Measurements from ENCODE around the gene IFFO2.
"Not testable (repeated sequence)": the region's sequence is repeated elsewhere in the genome, so short reads cannot be mapped to it uniquely, and the experiment has no call there.

Gene IFFO2

DNA sequence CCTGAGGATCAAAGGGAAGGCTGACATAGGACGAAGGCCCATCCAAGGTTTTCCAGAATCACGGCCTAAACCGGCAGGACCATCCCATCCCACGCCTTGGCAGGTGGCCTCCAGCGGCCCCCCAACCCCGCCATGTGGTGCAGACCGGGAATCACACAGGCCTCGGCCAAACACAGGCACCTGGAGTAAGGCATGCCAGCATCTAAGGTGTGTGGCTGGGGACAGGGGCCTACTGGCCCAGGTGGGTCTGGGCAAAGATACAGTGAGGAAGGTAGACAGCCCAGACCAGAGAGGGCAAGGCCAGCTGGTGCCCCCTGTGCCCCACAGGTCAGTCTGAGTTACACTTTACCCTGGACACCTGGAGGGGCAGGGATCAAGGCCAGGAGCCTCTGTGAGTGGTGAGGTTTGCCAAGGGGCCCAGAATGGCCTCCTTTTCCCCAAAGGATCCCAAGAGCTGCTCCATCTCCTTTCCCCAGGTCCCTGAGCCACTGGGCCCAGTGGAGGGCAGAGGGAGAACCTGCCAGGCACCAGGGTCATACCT is 84.3 kb downstream of the IFFO2 start:
- H3K9ac ChIP-seq (ENCODE audit: low read depth, low read length): no peak overlapping the region; the same call in 1 of the 2 replicates
- H3K9me3 ChIP-seq (ENCODE audit: insufficient read depth, low read depth, low read length): no peaks in the 10 kb centered on the region
- H3K4me3 ChIP-seq (ENCODE audit: low read length): no peak overlapping the region
- no peaks in the 10 kb centered on the region for H3K27me3 ChIP-seq (ENCODE audit: insufficient read depth, low read length)
- H3K4me1 ChIP-seq (ENCODE audit: insufficient read depth, low read length): no peaks in the 10 kb centered on the region
- H3K36me3 ChIP-seq (ENCODE audit: insufficient read depth, low read depth, low read length): 0 out of 2 replicates have a peak, but pooled peaks cover 16% of the 10 kb centered on the region
- no peak overlapping the region for H3K27ac ChIP-seq (ENCODE audit: low read length)

DNA sequence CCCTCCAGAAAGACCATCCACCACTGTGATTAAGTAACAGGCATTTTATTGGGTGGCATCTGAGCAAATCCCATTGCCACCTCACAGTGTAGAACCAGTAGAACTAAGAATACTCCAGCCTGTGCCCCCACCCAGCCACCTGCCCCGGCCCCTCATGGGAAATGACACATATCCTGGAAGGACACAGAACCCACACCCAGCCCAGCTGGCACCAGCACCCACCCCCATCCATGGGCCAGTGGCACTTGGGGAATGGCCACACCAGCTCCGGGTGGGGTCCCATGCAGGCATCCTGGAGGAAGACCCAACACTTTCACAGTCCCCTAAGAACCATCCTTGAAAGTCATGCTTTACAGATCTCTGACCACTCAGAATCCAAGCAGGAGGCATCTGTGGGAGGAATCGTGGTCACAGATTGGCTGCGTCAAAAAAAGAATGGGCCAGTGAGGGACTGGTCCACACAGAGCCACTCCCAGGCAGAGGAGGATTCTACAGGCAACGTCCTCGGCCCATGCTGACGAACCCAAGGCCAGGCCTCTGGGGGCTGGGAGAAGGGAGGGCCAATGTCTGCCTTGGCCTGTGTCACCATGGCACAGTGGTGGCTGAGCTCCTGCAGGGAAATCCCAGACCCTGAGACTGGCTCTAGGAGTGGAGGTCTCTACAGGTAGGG is 84.9 kb downstream of the IFFO2 start:
- H3K27ac ChIP-seq (ENCODE audit: low read length): no peak overlapping the region
- no peaks in the 10 kb centered on the region for H3K27me3 ChIP-seq (ENCODE audit: insufficient read depth, low read length)
- 0 out of 2 replicates have a peak, but pooled peaks cover 12% of the 10 kb centered on the region for H3K36me3 ChIP-seq (ENCODE audit: insufficient read depth, low read depth, low read length)
- no peaks in the 10 kb centered on the region for H3K9me3 ChIP-seq (ENCODE audit: insufficient read depth, low read depth, low read length)
- no peaks in the 10 kb centered on the region for H3K4me1 ChIP-seq (ENCODE audit: insufficient read depth, low read length)
- H3K4me3 ChIP-seq (ENCODE audit: low read length): no peak overlapping the region
- H3K9ac ChIP-seq (ENCODE audit: low read depth, low read length): no peak overlapping the region; the same call in 1 of the 2 replicates

DNA sequence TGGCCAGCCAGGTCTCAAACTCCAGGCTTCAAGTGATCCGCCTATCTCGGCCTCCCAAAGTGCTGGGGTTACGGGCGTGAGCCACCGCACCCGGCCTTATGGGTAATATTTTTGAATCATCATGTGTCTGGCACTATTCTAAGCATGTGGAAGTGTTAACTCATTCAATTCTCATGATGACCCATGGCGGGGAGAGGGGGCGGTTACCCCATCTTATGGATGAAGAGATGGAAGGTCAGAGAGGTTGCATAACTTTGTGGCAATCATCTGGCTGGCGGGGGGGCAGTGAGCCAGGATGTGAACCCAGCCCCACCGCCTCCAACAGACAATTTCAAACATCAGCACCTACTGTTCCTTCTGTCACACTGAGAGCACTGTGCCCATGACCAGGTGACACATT is 85.5 kb downstream of the IFFO2 start:
- Histone ChIP-seq H3K9ac (ENCODE audit: low read depth, low read length) (no peak overlapping the region), H3K27me3 (ENCODE audit: insufficient read depth, low read length) (no peaks in the 10 kb centered on the region), H3K4me3 (ENCODE audit: low read length) (no peak overlapping the region), H3K27ac (ENCODE audit: low read length) (no peak overlapping the region), H3K36me3 (ENCODE audit: insufficient read depth, low read depth, low read length) (0 out of 2 replicates have a peak, but pooled peaks cover 11% of the 10 kb centered on the region), H3K9me3 (ENCODE audit: insufficient read depth, low read depth, low read length) (no peaks in the 10 kb centered on the region), H3K4me1 (ENCODE audit: insufficient read depth, low read length) (no peaks in the 10 kb centered on the region)

DNA sequence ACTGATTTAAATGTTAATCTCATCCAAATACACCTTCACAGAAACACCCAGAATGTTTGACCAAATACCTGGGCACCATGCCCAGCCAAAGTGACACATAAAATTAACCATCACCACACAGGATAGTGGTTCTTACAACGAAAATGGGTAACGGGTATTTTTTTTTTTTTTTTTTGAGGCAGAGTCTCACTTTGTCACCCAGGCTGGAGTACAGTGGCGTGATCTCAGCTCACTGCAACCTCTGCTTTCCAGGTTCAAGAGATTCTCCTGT is 85.9 kb downstream of the IFFO2 start:
- not testable (repeated sequence) for H3K27ac ChIP-seq (ENCODE audit: low read length); H3K9me3 ChIP-seq (ENCODE audit: insufficient read depth, low read depth, low read length); H3K4me3 ChIP-seq (ENCODE audit: low read length); H3K27me3 ChIP-seq (ENCODE audit: insufficient read depth, low read length); H3K9ac ChIP-seq (ENCODE audit: low read depth, low read length); H3K4me1 ChIP-seq (ENCODE audit: insufficient read depth, low read length)
- H3K36me3 ChIP-seq (ENCODE audit: insufficient read depth, low read depth, low read length): 0 out of 2 replicates have a peak, but pooled peaks cover 11% of the 10 kb centered on the region

DNA sequence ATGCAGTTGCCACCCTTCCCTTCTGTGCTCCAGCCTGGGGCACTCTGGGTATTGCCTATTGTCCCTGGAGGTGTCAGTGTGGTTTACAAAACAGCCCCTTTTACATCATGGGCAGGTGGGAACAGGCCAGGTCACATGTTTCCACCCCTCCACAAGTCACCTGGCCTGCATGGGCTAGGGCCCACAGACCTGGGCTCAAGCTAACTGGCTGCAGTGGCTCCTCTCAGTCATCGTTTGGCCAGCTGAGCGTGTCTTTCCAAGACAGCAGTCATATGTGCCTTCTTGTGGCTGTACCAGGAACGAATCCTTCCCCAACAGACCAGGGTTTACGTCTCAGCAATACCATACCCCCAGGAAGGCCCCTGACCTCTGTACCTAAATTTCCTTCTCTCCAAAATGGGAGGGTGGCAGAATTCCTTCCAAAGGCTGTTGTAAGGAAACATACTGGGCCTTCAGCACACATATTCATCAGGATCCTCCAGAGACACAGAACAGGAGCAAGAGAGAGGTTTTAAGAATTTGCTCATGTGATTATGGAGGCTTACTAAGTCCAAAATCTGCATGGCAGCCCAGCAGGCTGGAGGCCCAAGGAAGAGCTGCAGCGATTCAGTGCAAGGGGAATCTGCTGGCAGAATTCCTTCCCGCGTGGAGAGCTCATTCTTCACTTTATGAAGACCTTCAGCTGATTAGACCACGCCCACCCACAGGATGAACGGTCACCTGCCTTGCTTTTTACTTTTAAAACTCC is 86.5 kb downstream of the IFFO2 start:
- Histone ChIP-seq H3K27ac (ENCODE audit: low read length) (no peak overlapping the region), H3K27me3 (ENCODE audit: insufficient read depth, low read length) (no peaks in the 10 kb centered on the region), H3K9ac (ENCODE audit: low read depth, low read length) (no peak overlapping the region), H3K4me3 (ENCODE audit: low read length) (no peak overlapping the region), H3K9me3 (ENCODE audit: insufficient read depth, low read depth, low read length) (no peaks in the 10 kb centered on the region), H3K4me1 (ENCODE audit: insufficient read depth, low read length) (no peaks in the 10 kb centered on the region), H3K36me3 (ENCODE audit: insufficient read depth, low read depth, low read length) (0 out of 2 replicates have a peak, but pooled peaks cover 11% of the 10 kb centered on the region)

DNA sequence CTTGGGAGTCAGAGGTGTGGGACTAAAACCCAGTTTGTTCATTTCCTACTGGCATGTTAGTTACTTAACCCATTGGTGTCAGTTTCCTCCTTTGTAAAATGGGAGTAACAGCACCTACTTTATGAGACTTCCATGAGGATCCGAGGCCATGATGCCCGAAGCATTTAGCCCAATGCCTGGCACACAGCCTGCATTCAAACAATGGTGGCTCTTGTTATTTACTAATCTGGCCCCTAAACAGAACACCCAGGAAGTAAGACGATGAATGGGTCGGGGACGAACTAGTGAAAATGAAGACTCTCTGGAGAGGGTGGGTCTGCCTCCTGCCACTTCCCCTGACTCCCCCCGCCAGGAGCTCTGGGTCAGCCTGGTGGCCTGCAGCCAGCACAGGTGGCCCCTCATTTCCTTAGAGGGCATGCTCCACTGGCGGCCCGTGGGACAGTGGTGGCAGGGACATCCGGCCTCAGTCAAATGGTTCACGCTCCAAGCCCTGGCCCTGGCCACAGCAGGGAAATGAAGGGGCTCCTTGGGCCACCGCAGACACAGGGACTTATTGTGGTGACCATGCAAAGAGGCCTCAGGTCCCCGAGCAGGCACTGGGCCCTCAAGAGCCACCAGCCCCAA is 87.6 kb downstream of the IFFO2 start:
- Histone ChIP-seq H3K4me1 (ENCODE audit: insufficient read depth, low read length) (no peaks in the 10 kb centered on the region), H3K9ac (ENCODE audit: low read depth, low read length) (no peak overlapping the region), H3K27me3 (ENCODE audit: insufficient read depth, low read length) (no peaks in the 10 kb centered on the region), H3K36me3 (ENCODE audit: insufficient read depth, low read depth, low read length) (0 out of 2 replicates have a peak, but pooled peaks cover 4% of the 10 kb centered on the region), H3K4me3 (ENCODE audit: low read length) (no peak overlapping the region), H3K9me3 (ENCODE audit: insufficient read depth, low read depth, low read length) (no peaks in the 10 kb centered on the region), H3K27ac (ENCODE audit: low read length) (no peak overlapping the region)

DNA sequence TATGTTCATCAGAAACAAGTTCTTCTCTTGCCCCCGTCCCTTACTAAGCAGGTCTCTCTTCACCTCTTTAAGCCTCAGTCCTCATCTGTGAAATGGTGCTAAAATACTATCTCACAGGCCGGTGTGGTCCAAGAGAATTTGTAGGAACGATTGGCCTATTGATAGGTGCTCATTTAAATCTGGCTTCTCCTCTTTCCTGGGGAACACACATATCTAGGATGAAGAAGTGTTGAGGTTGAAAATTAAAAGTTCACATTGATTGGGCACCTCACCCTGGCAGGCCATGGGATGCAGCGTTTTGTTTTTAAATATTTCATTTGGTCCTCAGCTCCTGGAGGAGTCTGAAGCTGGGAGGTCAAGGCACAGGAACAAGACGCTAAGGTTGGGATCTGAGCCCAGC is 88.1 kb downstream of the IFFO2 start:
- Histone ChIP-seq H3K27ac (ENCODE audit: low read length) (no peak overlapping the region), H3K9me3 (ENCODE audit: insufficient read depth, low read depth, low read length) (no peaks in the 10 kb centered on the region), H3K36me3 (ENCODE audit: insufficient read depth, low read depth, low read length) (0 out of 2 replicates have a peak, but pooled peaks cover 4% of the 10 kb centered on the region), H3K4me3 (ENCODE audit: low read length) (no peak overlapping the region), H3K4me1 (ENCODE audit: insufficient read depth, low read length) (no peaks in the 10 kb centered on the region), H3K27me3 (ENCODE audit: insufficient read depth, low read length) (no peaks in the 10 kb centered on the region), H3K9ac (ENCODE audit: low read depth, low read length) (no peak overlapping the region)

DNA sequence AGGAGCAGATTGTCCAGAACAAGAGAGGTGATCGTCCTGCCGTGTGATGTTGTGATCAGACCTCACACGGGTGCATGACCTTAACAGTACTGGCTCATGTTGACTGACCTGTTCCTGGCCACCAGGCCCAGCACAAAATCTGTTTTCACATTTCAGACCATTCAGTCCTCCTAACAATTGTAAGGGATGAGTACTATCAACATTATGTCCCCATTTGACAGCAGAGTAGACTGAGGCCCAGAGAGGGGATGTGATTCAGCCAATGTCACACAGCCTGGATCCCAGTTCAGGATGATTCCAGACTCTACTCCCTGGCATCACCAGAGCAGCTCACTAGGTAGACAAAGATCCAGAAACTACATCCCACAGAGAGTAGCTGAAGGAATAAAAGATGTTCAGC is 89.6 kb downstream of the IFFO2 start:
- H3K4me1 ChIP-seq (ENCODE audit: insufficient read depth, low read length): no peaks in the 10 kb centered on the region
- H3K9me3 ChIP-seq (ENCODE audit: insufficient read depth, low read depth, low read length): no peaks in the 10 kb centered on the region
- H3K9ac ChIP-seq (ENCODE audit: low read depth, low read length): no peak overlapping the region
- H3K27me3 ChIP-seq (ENCODE audit: insufficient read depth, low read length): no peaks in the 10 kb centered on the region
- H3K4me3 ChIP-seq (ENCODE audit: low read length): no peak overlapping the region
- H3K27ac ChIP-seq (ENCODE audit: low read length): no peak overlapping the region
- H3K36me3 ChIP-seq (ENCODE audit: insufficient read depth, low read depth, low read length): 0 out of 2 replicates have a peak, but pooled peaks cover 1% of the 10 kb centered on the region

DNA sequence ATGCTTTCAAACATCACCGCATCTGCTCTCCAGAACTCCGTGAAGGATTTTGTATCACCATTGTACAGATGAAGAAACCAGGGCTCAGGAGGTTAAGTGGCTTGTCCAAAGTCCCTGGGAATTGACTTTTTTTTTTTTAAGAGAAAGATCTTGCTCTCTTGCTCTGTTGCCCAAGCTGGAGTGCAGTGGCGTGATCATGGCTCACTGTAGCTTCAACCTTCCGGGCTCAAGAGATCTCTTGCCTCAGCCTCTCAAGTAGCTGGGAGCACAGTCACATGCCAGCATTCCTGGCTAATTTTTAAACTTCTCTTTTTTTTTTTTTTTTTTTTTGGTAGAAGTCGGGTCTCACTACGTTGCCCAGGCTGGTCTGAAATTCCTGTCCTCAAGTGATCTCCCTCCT is 90.2 kb downstream of the IFFO2 start:
- H3K9me3 ChIP-seq (ENCODE audit: insufficient read depth, low read depth, low read length): no peaks in the 10 kb centered on the region
- no peaks in the 10 kb centered on the region for H3K36me3 ChIP-seq (ENCODE audit: insufficient read depth, low read depth, low read length)
- no peaks in the 10 kb centered on the region for H3K4me1 ChIP-seq (ENCODE audit: insufficient read depth, low read length)
- H3K27ac ChIP-seq (ENCODE audit: low read length): no peak overlapping the region
- no peak overlapping the region for H3K9ac ChIP-seq (ENCODE audit: low read depth, low read length)
- H3K27me3 ChIP-seq (ENCODE audit: insufficient read depth, low read length): no peaks in the 10 kb centered on the region
- no peak overlapping the region for H3K4me3 ChIP-seq (ENCODE audit: low read length)

DNA sequence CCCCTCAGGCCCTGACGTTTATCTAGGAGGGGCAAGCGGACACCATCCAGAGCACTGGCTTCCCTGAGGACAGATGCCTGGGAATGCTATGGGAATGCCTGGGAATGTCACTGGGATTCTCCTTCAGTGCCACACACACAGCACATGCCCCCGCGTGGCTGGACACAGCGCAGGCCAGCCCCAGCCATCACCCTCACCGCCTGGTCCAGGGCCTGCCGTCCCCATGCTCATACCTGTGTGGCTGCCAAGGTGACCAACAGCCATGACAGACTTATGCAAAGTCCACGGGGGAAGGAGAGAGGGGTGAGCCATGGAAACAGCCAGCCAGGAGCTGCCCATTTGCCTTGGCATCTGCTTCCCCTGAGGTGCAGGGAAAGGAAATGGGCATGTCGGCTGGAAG is 91.3 kb downstream of the IFFO2 start:
- H3K36me3 ChIP-seq (ENCODE audit: insufficient read depth, low read depth, low read length): no peaks in the 10 kb centered on the region
- no peak overlapping the region for H3K27ac ChIP-seq (ENCODE audit: low read length)
- H3K9me3 ChIP-seq (ENCODE audit: insufficient read depth, low read depth, low read length): no peaks in the 10 kb centered on the region
- H3K9ac ChIP-seq (ENCODE audit: low read depth, low read length): no peak overlapping the region
- no peaks in the 10 kb centered on the region for H3K4me1 ChIP-seq (ENCODE audit: insufficient read depth, low read length)
- H3K27me3 ChIP-seq (ENCODE audit: insufficient read depth, low read length): no peaks in the 10 kb centered on the region
- H3K4me3 ChIP-seq (ENCODE audit: low read length): no peak overlapping the region

DNA sequence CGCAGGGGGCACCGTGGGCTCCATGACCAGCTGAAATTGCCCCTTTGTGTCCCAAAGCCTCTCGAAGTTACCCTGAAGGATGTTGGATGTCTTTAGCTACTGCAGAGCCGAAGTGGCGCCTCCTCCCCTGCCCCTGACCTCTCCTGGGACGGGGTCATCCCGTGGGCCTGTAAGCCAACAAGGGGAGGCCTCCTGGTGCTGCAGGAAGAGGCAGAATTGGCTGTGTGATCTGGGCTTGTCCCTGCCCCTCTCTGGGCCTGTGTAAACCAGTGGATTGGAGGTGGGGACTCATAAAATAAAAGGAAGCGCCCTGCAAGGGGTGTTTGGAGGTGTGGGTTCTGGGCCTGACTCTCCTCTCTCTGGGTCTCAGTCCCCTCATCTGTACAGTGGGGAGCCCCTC is 94.9 kb downstream of the IFFO2 start:
- H3K27ac ChIP-seq (ENCODE audit: low read length): no peak overlapping the region
- no peaks in the 10 kb centered on the region for H3K27me3 ChIP-seq (ENCODE audit: insufficient read depth, low read length)
- H3K9me3 ChIP-seq (ENCODE audit: insufficient read depth, low read depth, low read length): no peaks in the 10 kb centered on the region
- no peaks in the 10 kb centered on the region for H3K4me1 ChIP-seq (ENCODE audit: insufficient read depth, low read length)
- no peak overlapping the region for H3K9ac ChIP-seq (ENCODE audit: low read depth, low read length)
- no peaks in the 10 kb centered on the region for H3K36me3 ChIP-seq (ENCODE audit: insufficient read depth, low read depth, low read length)
- no peak overlapping the region for H3K4me3 ChIP-seq (ENCODE audit: low read length)

DNA sequence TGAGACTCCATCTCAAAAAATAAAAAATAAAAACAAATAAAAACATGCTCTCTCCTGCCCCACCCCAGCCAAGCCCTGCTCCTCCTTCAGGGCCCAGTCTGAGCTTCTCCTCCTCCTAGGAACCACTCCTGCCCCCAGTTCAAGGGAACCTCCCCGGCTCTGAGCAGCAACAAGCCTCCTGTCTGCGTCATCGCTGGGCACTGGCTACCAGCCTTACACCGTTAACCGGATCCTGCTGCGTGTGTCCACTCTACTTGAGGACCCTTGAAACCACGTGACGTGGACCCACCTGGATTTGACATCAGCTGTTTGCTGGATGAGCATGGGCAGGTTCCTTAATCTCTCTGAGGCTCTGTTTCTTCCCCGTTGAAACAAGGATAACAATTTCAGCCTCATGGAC is 95.4 kb downstream of the IFFO2 start:
- Histone ChIP-seq H3K9me3 (ENCODE audit: insufficient read depth, low read depth, low read length) (no peaks in the 10 kb centered on the region), H3K36me3 (ENCODE audit: insufficient read depth, low read depth, low read length) (no peaks in the 10 kb centered on the region), H3K9ac (ENCODE audit: low read depth, low read length) (no peak overlapping the region), H3K4me1 (ENCODE audit: insufficient read depth, low read length) (no peaks in the 10 kb centered on the region), H3K27me3 (ENCODE audit: insufficient read depth, low read length) (no peaks in the 10 kb centered on the region), H3K27ac (ENCODE audit: low read length) (no peak overlapping the region), H3K4me3 (ENCODE audit: low read length) (no peak overlapping the region)

Data from iPS-20b (cell line).